ENCODE results near the gene ZNF326.

GRCh38 chr1:89978755-89979154, 16.2 kb upstream of the ZNF326 start:
- TF ChIP-seq CTCF (IDR thresholded peaks at IDR 0.05) (no peak), USF2 (IDR thresholded peaks at IDR 0.05; ENCODE audit: borderline replicate concordance, low read depth, low read length) (no peak), FOXM1 (IDR thresholded peaks at IDR 0.05; ENCODE audit: low read depth) (no peak), PBX3 (IDR thresholded peaks at IDR 0.05) (peak; percentile 58)
